ENCODE measurements around the gene PMFBP1. TPM values are rescaled to one million over a fixed set of nuclear protein-coding genes. Genes with fewer than 3 reads are reported as not detected.

Gene PMFBP1
- polyA plus RNA-seq, 1 donor from 2014 or later: 1.0 TPM

DNA sequence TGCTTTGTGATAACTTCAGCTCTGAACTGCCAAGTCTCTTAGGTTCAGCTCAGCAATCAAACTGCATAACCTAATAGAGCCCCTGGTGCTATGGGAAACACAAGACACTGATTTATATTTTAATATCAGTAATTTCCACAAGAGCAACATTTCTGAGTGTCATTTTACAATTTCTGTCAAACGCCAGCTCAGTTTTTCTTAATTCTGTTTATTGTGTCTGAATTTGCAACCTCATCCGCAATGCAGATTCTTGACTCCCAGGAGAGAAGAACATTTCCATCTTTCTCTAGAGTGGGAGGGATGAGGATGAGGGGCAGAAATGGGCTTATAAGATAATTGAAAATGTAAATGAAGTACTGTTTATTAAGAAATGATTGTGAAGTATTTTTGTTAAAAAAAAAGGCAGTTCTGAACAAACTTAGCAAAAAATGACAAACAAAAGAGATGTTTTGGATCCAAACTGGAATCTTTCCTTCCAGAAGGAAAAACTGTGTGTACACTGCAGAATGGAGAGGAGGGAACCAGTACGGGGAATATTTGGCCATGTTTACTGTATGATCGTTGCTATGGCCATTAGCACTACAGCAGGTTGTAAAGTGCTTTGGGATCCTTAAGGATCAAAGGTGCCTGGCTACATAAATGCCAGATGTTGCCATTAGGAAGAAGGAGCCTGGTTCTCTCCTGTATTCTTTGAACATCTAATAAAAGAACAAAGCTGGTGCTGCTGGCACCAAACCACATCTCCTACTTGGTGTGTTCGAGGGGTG, 7.4 kb upstream of the PMFBP1 start:
- Histone ChIP-seq H3K4me3 (ENCODE audit: low read length) (no peak overlapping the region), H4K20me1 (ENCODE audit: insufficient read depth) (no peaks in the 10 kb centered on the region), H3K9me3 (ENCODE audit: low read length) (no peaks in the 10 kb centered on the region), H3K79me2 (replicated peaks; ENCODE audit: insufficient read depth, low read length) (no peaks in the 10 kb centered on the region), H3K36me3 (ENCODE audit: insufficient read depth, low read length) (no peaks in the 10 kb centered on the region), H3K9ac (ENCODE audit: low read length) (no peak overlapping the region), H3K4me2 (ENCODE audit: low read length) (no peak overlapping the region), H3K27me3 (ENCODE audit: insufficient read depth, low read depth, low read length) (no peaks in the 10 kb centered on the region), H3K27ac (ENCODE audit: low read length) (peak overlapping the region; percentile 25), H3K9me2 (ENCODE audit: insufficient read depth, low read length) (no peaks in the 10 kb centered on the region), H2AFZ (ENCODE audit: low read depth, low read length) (no peak overlapping the region), H3F3A (ENCODE audit: insufficient read depth, low read length, poor library complexity, severe bottlenecking) (no peaks in the 10 kb centered on the region)
- TF ChIP-seq EP300 (conservative IDR thresholded peaks at IDR 0.05; ENCODE audit: poor library complexity, severe bottlenecking) (no peak), RAD21 (conservative IDR thresholded peaks at IDR 0.05) (peak; percentile 13)

DNA sequence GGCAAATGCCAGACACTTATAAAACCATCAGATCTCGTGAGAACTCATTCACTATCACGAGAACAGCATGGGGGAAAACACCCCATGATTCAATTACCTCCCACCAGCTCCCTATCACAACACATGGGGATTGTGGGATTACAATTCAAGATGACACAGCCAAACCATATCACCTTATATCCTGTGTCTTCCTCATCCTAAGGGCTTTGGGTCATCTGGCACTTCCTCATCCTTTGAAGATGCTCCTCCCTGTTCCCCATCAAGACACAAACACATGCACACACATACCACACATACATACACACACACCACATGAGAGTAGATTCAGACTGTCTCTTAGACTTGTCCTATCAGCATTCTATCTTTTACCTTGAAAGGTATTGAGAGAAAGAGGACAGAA, 2.8 kb upstream of the PMFBP1 start:
- Histone ChIP-seq H3K79me2 (replicated peaks; ENCODE audit: insufficient read depth, low read length) (no peaks in the 10 kb centered on the region), H3K9ac (ENCODE audit: low read length) (no peak overlapping the region), H3K4me3 (ENCODE audit: low read length) (no peak overlapping the region), H4K20me1 (ENCODE audit: insufficient read depth) (no peaks in the 10 kb centered on the region), H3K9me2 (ENCODE audit: insufficient read depth, low read length) (no peaks in the 10 kb centered on the region), H3K4me2 (ENCODE audit: low read length) (no peak overlapping the region), H3K9me3 (ENCODE audit: low read length) (no peaks in the 10 kb centered on the region), H3K36me3 (ENCODE audit: insufficient read depth, low read length) (no peaks in the 10 kb centered on the region), H3K27ac (ENCODE audit: low read length) (no peak overlapping the region), H3F3A (ENCODE audit: insufficient read depth, low read length, poor library complexity, severe bottlenecking) (no peaks in the 10 kb centered on the region), H2AFZ (ENCODE audit: low read depth, low read length) (no peak overlapping the region), H3K27me3 (ENCODE audit: insufficient read depth, low read depth, low read length) (no peaks in the 10 kb centered on the region)
- TF ChIP-seq, protein P1, sequence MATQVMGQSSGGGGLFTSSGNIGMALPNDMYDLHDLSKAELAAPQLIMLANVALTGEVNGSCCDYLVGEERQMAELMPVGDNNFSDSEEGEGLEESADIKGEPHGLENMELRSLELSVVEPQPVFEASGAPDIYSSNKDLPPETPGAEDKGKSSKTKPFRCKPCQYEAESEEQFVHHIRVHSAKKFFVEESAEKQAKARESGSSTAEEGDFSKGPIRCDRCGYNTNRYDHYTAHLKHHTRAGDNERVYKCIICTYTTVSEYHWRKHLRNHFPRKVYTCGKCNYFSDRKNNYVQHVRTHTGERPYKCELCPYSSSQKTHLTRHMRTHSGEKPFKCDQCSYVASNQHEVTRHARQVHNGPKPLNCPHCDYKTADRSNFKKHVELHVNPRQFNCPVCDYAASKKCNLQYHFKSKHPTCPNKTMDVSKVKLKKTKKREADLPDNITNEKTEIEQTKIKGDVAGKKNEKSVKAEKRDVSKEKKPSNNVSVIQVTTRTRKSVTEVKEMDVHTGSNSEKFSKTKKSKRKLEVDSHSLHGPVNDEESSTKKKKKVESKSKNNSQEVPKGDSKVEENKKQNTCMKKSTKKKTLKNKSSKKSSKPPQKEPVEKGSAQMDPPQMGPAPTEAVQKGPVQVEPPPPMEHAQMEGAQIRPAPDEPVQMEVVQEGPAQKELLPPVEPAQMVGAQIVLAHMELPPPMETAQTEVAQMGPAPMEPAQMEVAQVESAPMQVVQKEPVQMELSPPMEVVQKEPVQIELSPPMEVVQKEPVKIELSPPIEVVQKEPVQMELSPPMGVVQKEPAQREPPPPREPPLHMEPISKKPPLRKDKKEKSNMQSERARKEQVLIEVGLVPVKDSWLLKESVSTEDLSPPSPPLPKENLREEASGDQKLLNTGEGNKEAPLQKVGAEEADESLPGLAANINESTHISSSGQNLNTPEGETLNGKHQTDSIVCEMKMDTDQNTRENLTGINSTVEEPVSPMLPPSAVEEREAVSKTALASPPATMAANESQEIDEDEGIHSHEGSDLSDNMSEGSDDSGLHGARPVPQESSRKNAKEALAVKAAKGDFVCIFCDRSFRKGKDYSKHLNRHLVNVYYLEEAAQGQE (IDR thresholded peaks at IDR 0.05; ENCODE audit: borderline replicate concordance): no peak
- no peak for TF ChIP-seq TAF1 (IDR thresholded peaks at IDR 0.05; ENCODE audit: low read depth)
- TF ChIP-seq RAD21 (conservative IDR thresholded peaks at IDR 0.05): no peak
- TF ChIP-seq SMC3 (conservative IDR thresholded peaks at IDR 0.05; ENCODE audit: poor library complexity): no peak
- no peak for TF ChIP-seq EZH2 (IDR thresholded peaks at IDR 0.05; ENCODE audit: borderline replicate concordance, insufficient read depth, low read length, poor library complexity, severe bottlenecking)
- TF ChIP-seq, protein P2, sequence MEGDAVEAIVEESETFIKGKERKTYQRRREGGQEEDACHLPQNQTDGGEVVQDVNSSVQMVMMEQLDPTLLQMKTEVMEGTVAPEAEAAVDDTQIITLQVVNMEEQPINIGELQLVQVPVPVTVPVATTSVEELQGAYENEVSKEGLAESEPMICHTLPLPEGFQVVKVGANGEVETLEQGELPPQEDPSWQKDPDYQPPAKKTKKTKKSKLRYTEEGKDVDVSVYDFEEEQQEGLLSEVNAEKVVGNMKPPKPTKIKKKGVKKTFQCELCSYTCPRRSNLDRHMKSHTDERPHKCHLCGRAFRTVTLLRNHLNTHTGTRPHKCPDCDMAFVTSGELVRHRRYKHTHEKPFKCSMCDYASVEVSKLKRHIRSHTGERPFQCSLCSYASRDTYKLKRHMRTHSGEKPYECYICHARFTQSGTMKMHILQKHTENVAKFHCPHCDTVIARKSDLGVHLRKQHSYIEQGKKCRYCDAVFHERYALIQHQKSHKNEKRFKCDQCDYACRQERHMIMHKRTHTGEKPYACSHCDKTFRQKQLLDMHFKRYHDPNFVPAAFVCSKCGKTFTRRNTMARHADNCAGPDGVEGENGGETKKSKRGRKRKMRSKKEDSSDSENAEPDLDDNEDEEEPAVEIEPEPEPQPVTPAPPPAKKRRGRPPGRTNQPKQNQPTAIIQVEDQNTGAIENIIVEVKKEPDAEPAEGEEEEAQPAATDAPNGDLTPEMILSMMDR (IDR thresholded peaks at IDR 0.05; ENCODE audit: poor library complexity, severe bottlenecking): no peak
- no peak for TF ChIP-seq EP300 (conservative IDR thresholded peaks at IDR 0.05; ENCODE audit: poor library complexity, severe bottlenecking)
- TF ChIP-seq POLR2AphosphoS5 (IDR thresholded peaks at IDR 0.05): no peak
- no peak for TF ChIP-seq MXI1 (conservative IDR thresholded peaks at IDR 0.05; ENCODE audit: poor library complexity, severe bottlenecking)
